HG03432 (cell line): ENCODE data around the gene CDC42.

Experiments
- ATAC-seq: cut with Tn5 transposase; IDR thresholded peaks from one replicate; pipeline ENCODE4 v1.9.1; 2021; ENCODE audit warnings: mild to moderate bottlenecking, moderate library complexity; ENCODE audit not compliant: unreplicated experiment

Gene CDC42

GRCh38 chr1:22037520-22037919 is 15.0 kb upstream of the CDC42 start:
- no peak for ATAC-seq

- ATAC-seq = no peak
Observed at GRCh38 chr1:22038036-22038435, 14.5 kb upstream of the CDC42 start.

- ATAC-seq = peak; percentile 94
Observed at GRCh38 chr1:22039594-22040285, 12.8 kb upstream of the CDC42 start.

- no peak for ATAC-seq
Observed at GRCh38 chr1:22040286-22040623, 12.3 kb upstream of the CDC42 start.

GRCh38 chr1:22041505-22041904 is 11.0 kb upstream of the CDC42 start:
- ATAC-seq = no peak

GRCh38 chr1:22043198-22043769 is 9.2 kb upstream of the CDC42 start:
- no peak for ATAC-seq

- ATAC-seq = no peak
Observed at GRCh38 chr1:22044690-22045420, 7.7 kb upstream of the CDC42 start.

- no peak for ATAC-seq
Observed at GRCh38 chr1:22045604-22046228, 6.8 kb upstream of the CDC42 start.

- ATAC-seq = no peak
Observed at GRCh38 chr1:22048351-22049192, 3.9 kb upstream of the CDC42 start.

- ATAC-seq = no peak
Observed at GRCh38 chr1:22050330-22050729, 2.2 kb upstream of the CDC42 start.

- no peak for ATAC-seq
Observed at GRCh38 chr1:22051607-22052114, 848 bp upstream of the CDC42 start.

GRCh38 chr1:22053017-22053860 is 730 bp downstream of the CDC42 start:
- ATAC-seq = peak; percentile 37

- no peak for ATAC-seq
Observed at GRCh38 chr1:22053861-22054770, 1.6 kb downstream of the CDC42 start.

GRCh38 chr1:22055463-22055862 is 3.0 kb downstream of the CDC42 start:
- no peak for ATAC-seq

- no peak for ATAC-seq
Observed at GRCh38 chr1:22056043-22056442, 3.5 kb downstream of the CDC42 start.

GRCh38 chr1:22056936-22057335 is 4.4 kb downstream of the CDC42 start:
- no peak for ATAC-seq

GRCh38 chr1:22057861-22058260 is 5.4 kb downstream of the CDC42 start:
- ATAC-seq = no peak

- ATAC-seq = no peak
Observed at GRCh38 chr1:22064751-22065402, 12.4 kb downstream of the CDC42 start.
